GM12878 (cell line): ENCODE measurements around the gene C8B. TPM values are rescaled to one million over a fixed set of nuclear protein-coding genes. Genes with fewer than 3 reads are reported as not detected.

ENCODE experiments used
- ATAC-seq: fragments of 200-7000 bp; cut with Tn5 transposase; 3 replicates; pipeline ENCODE4 v1.9.1; 2020; ENCODE audit warnings: mild to moderate bottlenecking, moderate library complexity
- BruUV-seq: library from RNA; stranded (reverse); fragments of 400-500 nt; replicated peaks from 2 replicates; lab custom pipeline; 2021; lab: Mats Ljungman, UMichigan
- CTCF ChIA-PET: fragments of 300-600 bp; sonication (Branson Sonifier 250); formaldehyde crosslinking; extraction: SDS; loops from one replicate; lab custom pipeline; 2021; ENCODE audit warnings: inconsistent platforms; lab: Yijun Ruan, JAX
- POLR2A ChIA-PET: fragments of 350-600 bp; formaldehyde crosslinking; extraction: SDS; loops from one replicate; lab custom pipeline; 2021; ENCODE audit warnings: inconsistent platforms; lab: Charles Lee
- RAD21 ChIA-PET: fragments of 300-600 bp; sonication (Branson Sonifier 250); formaldehyde crosslinking; loops from one replicate; lab custom pipeline; 2023; ENCODE audit warnings: antibody characterized with exemption; ENCODE audit not compliant: unreplicated experiment; lab: Charles Lee
- SMC1A ChIA-PET: fragments of 300-600 bp; sonication (Branson Sonifier 250); formaldehyde crosslinking; loops from one replicate; lab custom pipeline; 2023; ENCODE audit not compliant: unreplicated experiment, uncharacterized antibody; lab: Charles Lee
- DNase-seq: peaks from one replicate; pipeline ENCODE4 v3.0.0-alpha.2; 2011; ENCODE audit warnings: low read depth, low spot score
- FAIRE-seq: peaks from 3 replicates; lab custom pipeline; 2011; peaks lifted over from hg19 to GRCh38; lab: Jason Lieb, UNC
- H2AFZ ChIP-seq: 2 replicates; pipeline ENCODE4 v1.6.0; 2011; ENCODE audit warnings: low read depth, low read length, control low read depth; ENCODE audit not compliant: control insufficient read depth
- H3K27ac ChIP-seq: 2 replicates; pipeline ENCODE4 v1.5.1; 2011; ENCODE audit warnings: control low read depth; ENCODE audit not compliant: control insufficient read depth, insufficient read depth
- H3K27me3 ChIP-seq, 2 experiments: replicated peaks in 1 of 2; 2 replicates each; pipeline versions ENCODE4 v1.6.0 to v1.6.1; 2011; ENCODE audit warnings: low read length in 1 of 2; ENCODE audit not compliant: control insufficient read depth in 2 of 2, insufficient read depth in 2 of 2
- H3K36me3 ChIP-seq, 2 experiments: 2 replicates each; pipeline ENCODE4 v1.5.1; 2011; ENCODE audit warnings: low read length in 1 of 2; ENCODE audit not compliant: control insufficient read depth in 2 of 2, insufficient read depth in 2 of 2
- H3K4me1 ChIP-seq: 2 replicates; pipeline ENCODE4 v1.6.1; 2011; ENCODE audit warnings: mild to moderate bottlenecking, low read length, moderate library complexity, mixed read lengths; ENCODE audit not compliant: control insufficient read depth, insufficient read depth
- H3K4me2 ChIP-seq: 2 replicates; pipeline ENCODE4 v1.6.0; 2011; ENCODE audit warnings: control low read depth; ENCODE audit not compliant: control insufficient read depth, insufficient read depth
- H3K4me3 ChIP-seq: fragments of 200-600 bp; sonication (generic); 2 replicates; pipeline ENCODE4 v1.5.1; 2016
- H3K79me2 ChIP-seq: 2 replicates; pipeline ENCODE4 v1.6.0; 2011; ENCODE audit warnings: low read length; ENCODE audit not compliant: control insufficient read depth, insufficient read depth
- H3K9ac ChIP-seq: 2 replicates; pipeline ENCODE4 v1.8.0; 2011; ENCODE audit warnings: low read length, control low read depth, mixed read lengths; ENCODE audit not compliant: control insufficient read depth, insufficient read depth
- H3K9me3 ChIP-seq: replicated peaks from 3 replicates; pipeline ENCODE4 v1.5.1; 2011; ENCODE audit warnings: mild to moderate bottlenecking, low read length; ENCODE audit not compliant: control insufficient read depth, insufficient read depth
- H4K20me1 ChIP-seq: 2 replicates; pipeline ENCODE4 v1.6.0; 2011; ENCODE audit not compliant: control insufficient read depth, insufficient read depth
- ASH2L ChIP-seq: fragments of 300-600, 200-600 bp; sonication (generic); IDR thresholded peaks from 2 replicates; pipeline ENCODE4 v1.6.1; 2017; ENCODE audit warnings: low read depth, mild to moderate bottlenecking, borderline replicate concordance
- BMI1 ChIP-seq: fragments of 450-650 bp; IDR thresholded peaks from 2 replicates; pipeline ENCODE4 v1.6.1; 2016; ENCODE audit warnings: mild to moderate bottlenecking, moderate library complexity, borderline replicate concordance
- BRCA1 ChIP-seq: IDR thresholded peaks from 2 replicates; pipeline ENCODE4 v1.6.1; 2011; ENCODE audit warnings: low read depth, low read length, improper control_type of control experiment
- CEBPB ChIP-seq, 2 experiments: fragments of 150-350 bp in 1 of 2; IDR thresholded peaks; 2 replicates each; pipeline ENCODE4 v1.6.1; 2012 to 2014; ENCODE audit warnings: low read depth in 2 of 2, low read length in 2 of 2, borderline replicate concordance in 1 of 2, inconsistent platforms in 1 of 2
- CREB1 ChIP-seq: IDR thresholded peaks from 2 replicates; pipeline ENCODE4 v1.6.1; 2012; ENCODE audit warnings: low read depth, mild to moderate bottlenecking, inconsistent platforms
- HCFC1 ChIP-seq: fragments of 150-350 bp; IDR thresholded peaks from 2 replicates; pipeline ENCODE4 v1.6.1; 2014; ENCODE audit warnings: low read length
- HDAC6 ChIP-seq: fragments of 200-600 bp; sonication (generic); IDR thresholded peaks from one replicate; pipeline ENCODE4 v1.8.0; 2017; ENCODE audit warnings: antibody characterized with exemption; ENCODE audit not compliant: unreplicated experiment
- JUNB ChIP-seq: IDR thresholded peaks from 2 replicates; pipeline ENCODE4 v1.6.1; 2016; ENCODE audit warnings: antibody characterized with exemption, mild to moderate bottlenecking
- JUND ChIP-seq: IDR thresholded peaks from 2 replicates; pipeline ENCODE4 v1.6.1; 2012; ENCODE audit warnings: low read depth, mild to moderate bottlenecking, low read length, improper control_type of control experiment, moderate library complexity
- NFYA ChIP-seq: IDR thresholded peaks from 2 replicates; pipeline ENCODE4 v1.6.1; 2011; ENCODE audit warnings: low read depth, mild to moderate bottlenecking, low read length, improper control_type of control experiment, borderline replicate concordance
- NFYB ChIP-seq: IDR thresholded peaks from 2 replicates; pipeline ENCODE4 v1.6.1; 2011; ENCODE audit warnings: low read depth, mild to moderate bottlenecking, low read length, improper control_type of control experiment, moderate library complexity; ENCODE audit not compliant: insufficient read depth
- NR2C1 ChIP-seq: fragments of 450-650 bp; IDR thresholded peaks from 2 replicates; pipeline ENCODE4 v1.6.1; 2017; ENCODE audit warnings: antibody characterized with exemption, mild to moderate bottlenecking, moderate library complexity
- NR2F1 ChIP-seq: fragments of 450-650 bp; conservative IDR thresholded peaks from 2 replicates; pipeline ENCODE4 v1.6.1; 2017; ENCODE audit warnings: mild to moderate bottlenecking
- PAX5 ChIP-seq: IDR thresholded peaks from 2 replicates; pipeline ENCODE4 v1.6.1; 2011; ENCODE audit warnings: low read depth, low read length, borderline replicate concordance
- PAX8 ChIP-seq: fragments of 450-650 bp; IDR thresholded peaks from 2 replicates; pipeline ENCODE4 v1.6.1; 2017; ENCODE audit warnings: mild to moderate bottlenecking, moderate library complexity
- PBX3 ChIP-seq: IDR thresholded peaks from 2 replicates; pipeline ENCODE4 v1.6.1; 2011; ENCODE audit warnings: mild to moderate bottlenecking, low read depth, low read length, moderate library complexity; ENCODE audit not compliant: insufficient replicate concordance
- SIN3A ChIP-seq: IDR thresholded peaks from 2 replicates; pipeline ENCODE4 v1.6.1; 2012; ENCODE audit warnings: low read depth, low read length, improper control_type of control experiment
- SMAD1 ChIP-seq: fragments of 450-650 bp; IDR thresholded peaks from 2 replicates; pipeline ENCODE4 v1.6.1; 2018; ENCODE audit warnings: mild to moderate bottlenecking, low read depth; ENCODE audit not compliant: partially characterized antibody
- SMAD5 ChIP-seq: IDR thresholded peaks from 2 replicates; pipeline ENCODE4 v1.6.1; 2016; ENCODE audit warnings: antibody characterized with exemption, low read depth
- STAT1 ChIP-seq: fragments of 450-650 bp; conservative IDR thresholded peaks from 2 replicates; pipeline ENCODE4 v1.6.1; 2014; ENCODE audit warnings: antibody characterized with exemption, mild to moderate bottlenecking
- SUPT20H ChIP-seq: IDR thresholded peaks from 2 replicates; pipeline ENCODE4 v1.6.1; 2011; ENCODE audit warnings: low read depth, mild to moderate bottlenecking, low read length, moderate library complexity, borderline replicate concordance; ENCODE audit not compliant: control insufficient read depth
- ZSCAN29 ChIP-seq: fragments of 450-650 bp; IDR thresholded peaks from 2 replicates; pipeline ENCODE4 v1.6.1; 2017; ENCODE audit warnings: mild to moderate bottlenecking, moderate library complexity
- WGBS: methylation state at CpG from one replicate; pipeline ENCODE4 v1.1.6; 2016; ENCODE audit warnings: low lambda C conversion rate; ENCODE audit not compliant: insufficient replicate concordance, insufficient coverage; ENCODE audit errors: missing lambda C conversion rate; 5-methylcytosine and 5-hydroxymethylcytosine counted together
- in situ Hi-C: fragments of 300-500 bp; cut with MboI; formaldehyde crosslinking; loops from 9 replicates; pipeline ENCODE4 v1.14.3; 2018; ENCODE audit warnings: mixed read lengths
- intact Hi-C: fragments of 100-400 bp; cut with micrococcal nuclease; formaldehyde crosslinking; loops from one replicate; pipeline ENCODE4 v1.14.2; 2022; ENCODE audit not compliant: unreplicated experiment
- polyA plus RNA-seq, 11 experiments: library from polyadenylated mRNA; depleted of rRNA in 4 of 11; unstranded in 6 of 11; stranded (reverse) in 5 of 11; fragments of >200 nt; fragmentation: Nextera tagmentation in 4 of 11; fragmentation: Illumina TruSeq in 1 of 11; extraction: Ambion mirVana in 4 of 11; extraction: Trizol in 1 of 11; gene quantifications; 1 replicate in 1 of 11; 2 replicates in 10 of 11; pipeline versions ENCODE4 v1.2.1 to v1.2.3, GENCODE V29; 2011 to 2016; ENCODE audit warnings: inconsistent platforms in 2 of 11, missing spikeins in 2 of 11, low read depth in 1 of 11
- total RNA-seq, 4 experiments: library from RNA; depleted of rRNA in 3 of 4; stranded (reverse); fragments of >200 nt in 3 of 4; fragmentation: Illumina TruSeq in 1 of 4; extraction: Trizol in 1 of 4; gene quantifications; 2 replicates each; pipeline versions ENCODE4 v1.2.1 to v1.2.3, GENCODE V29; 2013 to 2021

The C8B gene
- total and polyA plus RNA-seq, 10 of the 15 experiments (the other 5 are each of a cell fraction or from before 2014, with no cell fraction given), result not detected

- SMC1A ChIA-PET, result no interaction called here
- WGBS, result 0% methylated on average over 1 of the region's 1 CpG
Measured at GRCh38 chr1:56940039-56940438, 25.8 kb downstream of the C8B start.

GRCh38 chr1:56939209-56939608 lies 26.6 kb downstream of the C8B start:
- Histone ChIP-seq H3K4me1 (no peaks in the 10 kb centered on the region), H3K9me3 (no peaks in the 10 kb centered on the region), H4K20me1 (no peaks in the 10 kb centered on the region), H3K36me3 (no peaks in the 10 kb centered on the region), H2AFZ (no peak overlapping the region), H3K79me2 (no peaks in the 10 kb centered on the region), H3K27ac (no peak overlapping the region), H3K4me2 (no peak overlapping the region), H3K9ac (no peak overlapping the region), H3K27me3 (no peaks in the 10 kb centered on the region), H3K4me3 (no peak overlapping the region)
- intact Hi-C loops (no loop called here), in situ Hi-C loops (no loop called here)
- RAD21 ChIA-PET, result no interaction called here
- no peak for FAIRE-seq
- no peak for DNase-seq
- POLR2A ChIA-PET, result no interaction called here
- BruUV-seq, result no TSS peak
- SMC1A ChIA-PET, result no interaction called here
- WGBS, result 25% methylated on average over 2 of the region's 2 CpGs
- ATAC-seq, result no peak
- CTCF ChIA-PET, result no interaction called here
- TF ChIP-seq NR2C1, result no peak
- no peak for TF ChIP-seq SIN3A
- no peak for TF ChIP-seq BRCA1
- no peak for TF ChIP-seq SUPT20H
- TF ChIP-seq NR2F1, result no peak
- TF ChIP-seq BMI1, result no peak
- no peak for TF ChIP-seq SMAD5
- TF ChIP-seq JUND, result no peak
- TF ChIP-seq PAX8, result no peak
- TF ChIP-seq HDAC6, result no peak
- no peak for TF ChIP-seq HCFC1
- no peak for TF ChIP-seq SMAD1

More at GRCh38 chr1:56940039-56940438, 25.8 kb downstream of the C8B start:
- ATAC-seq (no peak), FAIRE-seq (no peak)
- Histone ChIP-seq H3K9me3 (no peaks in the 10 kb centered on the region), H3K79me2 (no peaks in the 10 kb centered on the region), H3K4me2 (no peak overlapping the region), H3K27me3 (no peaks in the 10 kb centered on the region), H2AFZ (no peak overlapping the region), H3K4me1 (no peaks in the 10 kb centered on the region)
- intact Hi-C loops (no loop called here), in situ Hi-C loops (no loop called here)
- POLR2A ChIA-PET, result no interaction called here
- CTCF ChIA-PET, result interaction anchor here (1.1 kb wide), 1 partner anchor 26 kb away, joined by 3 read pairs; the partner anchor contains the start of gene C8B
- no peak for TF ChIP-seq STAT1
- TF ChIP-seq NFYB, result no peak
- no peak for TF ChIP-seq JUNB
- TF ChIP-seq PAX5, result no peak
- TF ChIP-seq CEBPB (IDR thresholded peaks at IDR 0.05; ENCODE audit: borderline replicate concordance in 1 of 2, low read depth in 2 of 2, low read length in 2 of 2), result no peak
- TF ChIP-seq ASH2L, result no peak
- TF ChIP-seq NFYA, result no peak
- TF ChIP-seq ZSCAN29, result no peak
- TF ChIP-seq SMAD5, result no peak
- no peak for TF ChIP-seq PBX3
- no peak for TF ChIP-seq CREB1
- TF ChIP-seq, all 136 proteins: peak for 0
- no peak overlapping the region for H3K27ac ChIP-seq
- no peaks in the 10 kb centered on the region for H3K36me3 ChIP-seq
- H3K4me3 ChIP-seq, result no peak overlapping the region
- H3K9ac ChIP-seq, result no peak overlapping the region
- no peak for DNase-seq
- H4K20me1 ChIP-seq, result no peaks in the 10 kb centered on the region
- BruUV-seq, result no TSS peak
- RAD21 ChIA-PET, result no interaction called here
